HepG2 (cell line): ENCODE measurements around the gene SFXN5. TPM values are rescaled to one million over a fixed set of nuclear protein-coding genes. Genes with fewer than 3 reads are reported as not detected.

Source experiments
- ATAC-seq: fragments of 200-7000 bp; cut with Tn5 transposase; 3 replicates; pipeline ENCODE4 v1.9.1; 2020; ENCODE audit warnings: mild to moderate bottlenecking, moderate library complexity
- BruUV-seq: library from RNA; stranded (reverse); fragments of 400-500 nt; replicated peaks from 2 replicates; lab custom pipeline; 2021; lab: Mats Ljungman, UMichigan
- CTCF ChIA-PET: fragments of 300-600 bp; formaldehyde crosslinking; extraction: SDS; loops from one replicate; lab custom pipeline; 2021; ENCODE audit warnings: low total read pairs, inconsistent platforms, low intra/inter-chr PET ratio; lab: Yijun Ruan, JAX
- POLR2A ChIA-PET: fragments of 350-600 bp; sonication (Branson Sonifier 250); formaldehyde crosslinking; loops from one replicate; lab custom pipeline; 2020; ENCODE audit warnings: antibody characterized with exemption, inconsistent platforms; lab: Yijun Ruan, JAX
- DNase-seq: peaks from one replicate; pipeline ENCODE4 v3.0.0-alpha.2; 2015; ENCODE audit warnings: low spot score
- FAIRE-seq: peaks from 3 replicates; lab custom pipeline; 2011; peaks lifted over from hg19 to GRCh38; lab: Jason Lieb, UNC
- H2AFZ ChIP-seq: one replicate; pipeline ENCODE4 v1.6.1; 2011; ENCODE audit warnings: low read length, inconsistent platforms
- H3K27ac ChIP-seq: fragments of 300-600 bp; 3 replicates; pipeline ENCODE4 v1.8.0; 2011; ENCODE audit warnings: mixed run types, mild to moderate bottlenecking, mixed read lengths, low read length, inconsistent platforms; ENCODE audit not compliant: insufficient read depth; ENCODE audit errors: extremely low read length
- H3K27me3 ChIP-seq, 2 experiments: fragments of 200-600 bp in 1 of 2; 2 replicates in 1 of 2; 3 replicates in 1 of 2; pipeline versions ENCODE4 v1.6.0 to v1.8.0; 2011; ENCODE audit warnings: low read length in 2 of 2, mild to moderate bottlenecking in 2 of 2, moderate library complexity in 2 of 2, inconsistent platforms in 1 of 2; ENCODE audit not compliant: insufficient read depth in 2 of 2, control insufficient read depth in 1 of 2
- H3K36me3 ChIP-seq, 2 experiments: fragments of 200-600 bp in 1 of 2; replicated peaks in 1 of 2; 2 replicates in 1 of 2; 3 replicates in 1 of 2; pipeline versions ENCODE4 v1.5.1 to v1.8.0; 2011; ENCODE audit warnings: low read length in 2 of 2, inconsistent platforms in 1 of 2; ENCODE audit not compliant: insufficient read depth in 2 of 2, control insufficient read depth in 1 of 2
- H3K4me1 ChIP-seq: 2 replicates; pipeline ENCODE4 v1.5.1; 2012; ENCODE audit warnings: low read length, inconsistent platforms; ENCODE audit not compliant: insufficient read depth
- H3K4me2 ChIP-seq: 2 replicates; pipeline ENCODE4 v1.6.0; 2011; ENCODE audit warnings: low read depth, low read length, inconsistent platforms
- H3K4me3 ChIP-seq, 3 experiments: fragments of 200-600 bp in 1 of 3; sonication (generic), shearing (Covaris generic) in 1 of 3; replicated peaks in 1 of 3; 2 replicates each; pipeline ENCODE4 v1.5.1; 2011 to 2016; ENCODE audit warnings: low read length in 3 of 3, inconsistent platforms in 2 of 3, low read depth in 2 of 3, mild to moderate bottlenecking in 2 of 3, control low read depth in 1 of 3, mixed read lengths in 1 of 3; ENCODE audit not compliant: insufficient read depth in 1 of 3
- H3K79me2 ChIP-seq: one replicate; pipeline ENCODE4 v1.6.1; 2011; ENCODE audit warnings: low read length, inconsistent platforms; ENCODE audit not compliant: insufficient read depth
- H3K9ac ChIP-seq: 2 replicates; pipeline ENCODE4 v1.6.0; 2011; ENCODE audit warnings: mild to moderate bottlenecking, low read depth, low read length, inconsistent platforms; ENCODE audit not compliant: insufficient read depth
- H3K9me3 ChIP-seq: 2 replicates; pipeline ENCODE4 v1.5.1; 2012; ENCODE audit warnings: mild to moderate bottlenecking, low read length
- H4K20me1 ChIP-seq: 2 replicates; pipeline ENCODE4 v1.6.0; 2011; ENCODE audit warnings: inconsistent platforms, mild to moderate bottlenecking, low read length, moderate library complexity; ENCODE audit not compliant: insufficient read depth
- PAWR ChIP-seq: sonication (generic); formaldehyde crosslinking; IDR thresholded peaks from 2 replicates; pipeline ENCODE4 v1.4.0; 2020; ENCODE audit warnings: missing genetic modification reagents, mild to moderate bottlenecking, borderline replicate concordance
- ZNF205 ChIP-seq: IDR thresholded peaks from 2 replicates; pipeline ENCODE4 v1.6.1; 2018; ENCODE audit warnings: missing biosample characterization, missing genetic modification reagents
- ZNF296 ChIP-seq: sonication (generic); formaldehyde crosslinking; conservative IDR thresholded peaks from 2 replicates; pipeline ENCODE4 v1.5.0; 2020; ENCODE audit warnings: mild to moderate bottlenecking, missing genetic modification reagents
- ZNF326 ChIP-seq: sonication (generic); formaldehyde crosslinking; IDR thresholded peaks from 2 replicates; pipeline ENCODE4 v1.4.0; 2020; ENCODE audit warnings: missing genetic modification reagents, borderline replicate concordance
- ZNF577 ChIP-seq: sonication (generic); formaldehyde crosslinking; IDR thresholded peaks from 2 replicates; pipeline ENCODE4 v1.4.0; 2020; ENCODE audit warnings: mild to moderate bottlenecking, low read depth, missing genetic modification reagents, borderline replicate concordance
- ZNF580 ChIP-seq: IDR thresholded peaks from 2 replicates; pipeline ENCODE4 v1.6.1; 2016; ENCODE audit warnings: low read depth, borderline replicate concordance
- WGBS: methylation state at CpG from one replicate; pipeline ENCODE4 v1.1.6; 2017; ENCODE audit warnings: low lambda C conversion rate; 5-methylcytosine and 5-hydroxymethylcytosine counted together
- in situ Hi-C: cut with HindIII; loops from 2 replicates; pipeline ENCODE4 v1.10.0; 2017; ENCODE audit warnings: low pct_unique_long_range_greater_than_20kb; ENCODE audit not compliant: extremely low pct_ligation_motif_present
- intact Hi-C: fragments of 100-400 bp; cut with micrococcal nuclease; formaldehyde crosslinking; loops from one replicate; pipeline ENCODE4 v1.10.0; 2022; ENCODE audit not compliant: unreplicated experiment
- polyA plus RNA-seq, 8 experiments: library from polyadenylated mRNA; depleted of rRNA in 3 of 8; stranded (reverse) in 7 of 8; unstranded in 1 of 8; fragments of >200 nt; fragmentation: Illumina TruSeq in 4 of 8; extraction: Trizol in 4 of 8; gene quantifications; 2 replicates each; pipeline versions ENCODE4 v1.2.1 to v1.2.3, GENCODE V29; 2011 to 2016; ENCODE audit warnings: low read depth in 4 of 8, missing spikeins in 1 of 8, mixed read lengths in 1 of 8; ENCODE audit not compliant: insufficient read depth in 1 of 8
- total RNA-seq, 5 experiments: library from RNA; depleted of rRNA; stranded (reverse); fragments of >200 nt; fragmentation: Illumina TruSeq; extraction: Trizol; gene quantifications; 2 replicates each; pipeline ENCODE4 v1.2.3, GENCODE V29; 2016; ENCODE audit warnings: low read depth in 1 of 5
- TF ChIP-seq, protein P1 (sequence below): sonication (generic); formaldehyde crosslinking; IDR thresholded peaks from 2 replicates; pipeline ENCODE4 v1.4.0; 2020; ENCODE audit warnings: missing genetic modification reagents

Gene SFXN5
- total and polyA plus RNA-seq, 2 of the 13 experiments (the other 11 are each of a cell fraction or from before 2014, with no cell fraction given) = 34.9 to 37.4 TPM

DNA sequence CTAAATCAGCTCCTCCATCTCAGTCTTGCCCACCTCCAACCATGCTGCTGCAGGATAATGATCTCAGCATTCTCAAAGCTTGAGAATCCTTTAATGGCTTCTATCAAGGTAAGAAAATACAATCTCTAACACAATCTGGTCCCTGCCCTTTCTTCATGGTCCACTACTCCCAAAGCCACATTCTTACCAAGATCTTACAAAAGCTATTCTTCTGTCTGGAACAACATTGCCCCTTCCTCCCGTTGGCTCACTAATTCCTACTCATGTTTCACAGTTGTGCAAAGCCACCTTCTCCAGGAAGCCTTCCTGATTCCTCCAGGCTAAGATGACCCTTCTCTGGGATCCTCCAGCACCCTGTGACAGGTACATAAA lies 5.9 kb upstream of the SFXN5 start (continued):
- TF ChIP-seq, protein P1, sequence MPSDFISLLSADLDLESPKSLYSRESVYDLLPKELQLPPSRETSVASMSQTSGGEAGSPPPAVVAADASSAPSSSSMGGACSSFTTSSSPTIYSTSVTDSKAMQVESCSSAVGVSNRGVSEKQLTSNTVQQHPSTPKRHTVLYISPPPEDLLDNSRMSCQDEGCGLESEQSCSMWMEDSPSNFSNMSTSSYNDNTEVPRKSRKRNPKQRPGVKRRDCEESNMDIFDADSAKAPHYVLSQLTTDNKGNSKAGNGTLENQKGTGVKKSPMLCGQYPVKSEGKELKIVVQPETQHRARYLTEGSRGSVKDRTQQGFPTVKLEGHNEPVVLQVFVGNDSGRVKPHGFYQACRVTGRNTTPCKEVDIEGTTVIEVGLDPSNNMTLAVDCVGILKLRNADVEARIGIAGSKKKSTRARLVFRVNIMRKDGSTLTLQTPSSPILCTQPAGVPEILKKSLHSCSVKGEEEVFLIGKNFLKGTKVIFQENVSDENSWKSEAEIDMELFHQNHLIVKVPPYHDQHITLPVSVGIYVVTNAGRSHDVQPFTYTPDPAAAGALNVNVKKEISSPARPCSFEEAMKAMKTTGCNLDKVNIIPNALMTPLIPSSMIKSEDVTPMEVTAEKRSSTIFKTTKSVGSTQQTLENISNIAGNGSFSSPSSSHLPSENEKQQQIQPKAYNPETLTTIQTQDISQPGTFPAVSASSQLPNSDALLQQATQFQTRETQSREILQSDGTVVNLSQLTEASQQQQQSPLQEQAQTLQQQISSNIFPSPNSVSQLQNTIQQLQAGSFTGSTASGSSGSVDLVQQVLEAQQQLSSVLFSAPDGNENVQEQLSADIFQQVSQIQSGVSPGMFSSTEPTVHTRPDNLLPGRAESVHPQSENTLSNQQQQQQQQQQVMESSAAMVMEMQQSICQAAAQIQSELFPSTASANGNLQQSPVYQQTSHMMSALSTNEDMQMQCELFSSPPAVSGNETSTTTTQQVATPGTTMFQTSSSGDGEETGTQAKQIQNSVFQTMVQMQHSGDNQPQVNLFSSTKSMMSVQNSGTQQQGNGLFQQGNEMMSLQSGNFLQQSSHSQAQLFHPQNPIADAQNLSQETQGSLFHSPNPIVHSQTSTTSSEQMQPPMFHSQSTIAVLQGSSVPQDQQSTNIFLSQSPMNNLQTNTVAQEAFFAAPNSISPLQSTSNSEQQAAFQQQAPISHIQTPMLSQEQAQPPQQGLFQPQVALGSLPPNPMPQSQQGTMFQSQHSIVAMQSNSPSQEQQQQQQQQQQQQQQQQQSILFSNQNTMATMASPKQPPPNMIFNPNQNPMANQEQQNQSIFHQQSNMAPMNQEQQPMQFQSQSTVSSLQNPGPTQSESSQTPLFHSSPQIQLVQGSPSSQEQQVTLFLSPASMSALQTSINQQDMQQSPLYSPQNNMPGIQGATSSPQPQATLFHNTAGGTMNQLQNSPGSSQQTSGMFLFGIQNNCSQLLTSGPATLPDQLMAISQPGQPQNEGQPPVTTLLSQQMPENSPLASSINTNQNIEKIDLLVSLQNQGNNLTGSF (CRISPR knock-in tag) = no peak
- no peak for TF ChIP-seq ZNF580 (CRISPR knock-in tag)

GRCh38 chr2:73076701-73077423 lies 5.3 kb upstream of the SFXN5 start:
- no peak for TF ChIP-seq ZNF577 (CRISPR knock-in tag)
- TF ChIP-seq PAWR (CRISPR knock-in tag) = no peak
- TF ChIP-seq ZNF326 (CRISPR knock-in tag) = no peak
- TF ChIP-seq ZNF296 (CRISPR knock-in tag) = no peak
- no peak for TF ChIP-seq ZNF205 (CRISPR knock-in tag)
- Histone ChIP-seq H3K9ac (no peak overlapping the region), H3K9me3 (no peaks in the 10 kb centered on the region), H3K27ac (no peak overlapping the region), H4K20me1 (no peaks in the 10 kb centered on the region; the same call in 1 of the 2 replicates), H2AFZ (no peak overlapping the region), H3K4me3 (no peak overlapping the region), H3K4me2 (no peak overlapping the region), H3K36me3 (peaks cover 11 to 25% of the 10 kb centered on the region in 2 experiments), H3K4me1 (peaks cover 24% of the 10 kb centered on the region), H3K79me2 (no peaks in the 10 kb centered on the region), H3K27me3 (no peaks in the 10 kb centered on the region; a peak in 1 of 5 replicates)
- BruUV-seq = no TSS peak
- DNase-seq = no peak
- WGBS = 94% methylated on average over 8 of the region's 8 CpGs
- intact Hi-C loops = no loop called here
- no peak for ATAC-seq
- CTCF ChIA-PET = no interaction called here
- FAIRE-seq = no peak
- POLR2A ChIA-PET = no interaction called here
- in situ Hi-C loops = no loop called here
